22Rv1 (cell line): ENCODE data around the gene ACOXL.

ENCODE experiments used
- CTCF ChIP-seq: fragments of 450-650 bp; IDR thresholded peaks from 2 replicates; pipeline ENCODE4 v1.5.1; 2017; ENCODE audit warnings: mild to moderate bottlenecking
- ZFX ChIP-seq: fragments of 450-650 bp; IDR thresholded peaks from 2 replicates; pipeline ENCODE4 v1.6.1; 2017; ENCODE audit warnings: antibody characterized with exemption, borderline replicate concordance

DNA sequence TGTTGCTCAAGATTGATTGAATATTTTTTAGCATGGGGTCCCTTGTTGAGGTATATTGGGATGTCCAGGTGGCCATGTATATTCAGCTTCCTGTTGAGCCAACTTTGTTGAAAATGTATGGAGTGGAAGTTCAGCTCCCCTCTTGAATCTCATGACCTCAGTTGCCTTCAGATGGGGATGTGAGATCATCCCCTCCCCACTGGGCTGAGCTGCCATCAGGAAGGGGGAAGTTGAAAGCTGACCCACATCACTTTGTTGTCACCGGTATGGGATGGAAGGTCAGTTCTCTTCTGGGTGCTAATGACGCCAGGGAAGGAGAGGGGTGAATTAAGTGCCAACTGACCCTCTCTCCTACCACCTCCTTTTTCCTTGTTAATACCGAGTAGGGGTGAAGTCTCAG is 33.9 kb downstream of the ACOXL start:
- no peak for TF ChIP-seq CTCF
- no peak for TF ChIP-seq ZFX
